ENCODE measurements around the gene MRPL12. TPM values are rescaled to one million over a fixed set of nuclear protein-coding genes. Genes with fewer than 3 reads are reported as not detected.
A peak's percentile ranks its signal among the peaks of the same experiment; 100 is the strongest.

Gene MRPL12
- total and polyA plus RNA-seq, 7 donors = 93.0 to 558 (median 175) TPM

- DNase-seq = no peak
- Histone ChIP-seq H3K9me3 (no peaks in the 10 kb centered on the region), H3K4me3 (no peak overlapping the region), H3K36me3 (ENCODE audit: insufficient read depth in 1 of 2, low read depth in 1 of 2) (peaks cover 4 to 46% of the 10 kb centered on the region in 2 donors), H3K27ac (no peak overlapping the region), H3K27me3 (ENCODE audit: insufficient read depth in 3 of 3, low read length in 2 of 3) (no peaks in the 10 kb centered on the region), H3K4me1 (peaks cover 30% of the 10 kb centered on the region)
- intact Hi-C loops (cut with DNase I) = no loop called here
- WGBS, 3 donors = 90 to 95% (median 92%) methylated on average over 17 of the region's 17 CpGs
- ATAC-seq = no peak
- TF ChIP-seq, protein P1, sequence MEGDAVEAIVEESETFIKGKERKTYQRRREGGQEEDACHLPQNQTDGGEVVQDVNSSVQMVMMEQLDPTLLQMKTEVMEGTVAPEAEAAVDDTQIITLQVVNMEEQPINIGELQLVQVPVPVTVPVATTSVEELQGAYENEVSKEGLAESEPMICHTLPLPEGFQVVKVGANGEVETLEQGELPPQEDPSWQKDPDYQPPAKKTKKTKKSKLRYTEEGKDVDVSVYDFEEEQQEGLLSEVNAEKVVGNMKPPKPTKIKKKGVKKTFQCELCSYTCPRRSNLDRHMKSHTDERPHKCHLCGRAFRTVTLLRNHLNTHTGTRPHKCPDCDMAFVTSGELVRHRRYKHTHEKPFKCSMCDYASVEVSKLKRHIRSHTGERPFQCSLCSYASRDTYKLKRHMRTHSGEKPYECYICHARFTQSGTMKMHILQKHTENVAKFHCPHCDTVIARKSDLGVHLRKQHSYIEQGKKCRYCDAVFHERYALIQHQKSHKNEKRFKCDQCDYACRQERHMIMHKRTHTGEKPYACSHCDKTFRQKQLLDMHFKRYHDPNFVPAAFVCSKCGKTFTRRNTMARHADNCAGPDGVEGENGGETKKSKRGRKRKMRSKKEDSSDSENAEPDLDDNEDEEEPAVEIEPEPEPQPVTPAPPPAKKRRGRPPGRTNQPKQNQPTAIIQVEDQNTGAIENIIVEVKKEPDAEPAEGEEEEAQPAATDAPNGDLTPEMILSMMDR (IDR thresholded peaks at IDR 0.05) = no peak
Measured at GRCh38 chr17:81706232-81706611, 3.1 kb downstream of the MRPL12 start.

DNA sequence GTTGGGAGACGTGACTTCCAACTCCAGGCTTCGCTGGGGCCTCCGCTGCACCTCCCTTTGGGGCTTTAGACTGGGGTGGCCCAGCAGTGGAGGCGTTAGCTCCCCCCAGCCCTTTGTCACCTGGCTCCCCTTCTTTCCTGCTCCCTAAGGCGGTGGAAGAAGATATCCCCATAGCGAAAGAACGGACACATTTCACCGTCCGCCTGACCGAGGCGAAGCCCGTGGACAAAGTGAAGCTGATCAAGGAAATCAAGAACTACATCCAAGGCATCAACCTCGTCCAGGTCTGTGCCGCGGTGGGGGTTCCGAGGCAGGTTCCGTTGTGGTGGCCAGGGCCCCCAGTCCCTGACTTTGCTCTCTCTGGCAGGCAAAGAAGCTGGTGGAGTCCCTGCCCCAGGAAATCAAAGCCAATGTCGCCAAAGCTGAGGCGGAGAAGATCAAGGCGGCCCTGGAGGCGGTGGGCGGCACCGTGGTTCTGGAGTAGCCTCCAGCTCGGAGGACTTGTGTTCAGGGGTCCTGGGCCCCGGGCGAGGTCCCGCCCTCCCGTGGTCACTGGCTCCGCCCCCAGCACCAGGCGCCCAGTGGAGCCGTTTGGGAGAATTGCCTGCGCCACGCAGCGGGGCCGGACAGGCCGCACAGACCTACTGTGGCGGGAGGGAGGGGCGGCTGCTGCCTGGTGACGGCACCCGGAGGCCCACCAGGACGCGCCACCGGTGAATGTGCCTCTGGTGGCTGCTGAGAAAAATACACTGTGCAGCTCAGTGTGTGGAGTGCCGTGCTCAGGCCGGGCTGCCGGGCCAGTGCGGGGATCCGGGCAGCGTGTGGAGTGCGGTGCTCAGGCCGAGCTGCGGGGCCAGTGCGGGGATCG, 3.8 kb downstream of the MRPL12 start:
- DNase-seq = peak in 1 of 2 donors; percentile 12
- WGBS, 3 donors = 88 to 91% (median 89%) methylated on average over 49 to 54 of the region's 54 CpGs
- ATAC-seq = no peak

DNA sequence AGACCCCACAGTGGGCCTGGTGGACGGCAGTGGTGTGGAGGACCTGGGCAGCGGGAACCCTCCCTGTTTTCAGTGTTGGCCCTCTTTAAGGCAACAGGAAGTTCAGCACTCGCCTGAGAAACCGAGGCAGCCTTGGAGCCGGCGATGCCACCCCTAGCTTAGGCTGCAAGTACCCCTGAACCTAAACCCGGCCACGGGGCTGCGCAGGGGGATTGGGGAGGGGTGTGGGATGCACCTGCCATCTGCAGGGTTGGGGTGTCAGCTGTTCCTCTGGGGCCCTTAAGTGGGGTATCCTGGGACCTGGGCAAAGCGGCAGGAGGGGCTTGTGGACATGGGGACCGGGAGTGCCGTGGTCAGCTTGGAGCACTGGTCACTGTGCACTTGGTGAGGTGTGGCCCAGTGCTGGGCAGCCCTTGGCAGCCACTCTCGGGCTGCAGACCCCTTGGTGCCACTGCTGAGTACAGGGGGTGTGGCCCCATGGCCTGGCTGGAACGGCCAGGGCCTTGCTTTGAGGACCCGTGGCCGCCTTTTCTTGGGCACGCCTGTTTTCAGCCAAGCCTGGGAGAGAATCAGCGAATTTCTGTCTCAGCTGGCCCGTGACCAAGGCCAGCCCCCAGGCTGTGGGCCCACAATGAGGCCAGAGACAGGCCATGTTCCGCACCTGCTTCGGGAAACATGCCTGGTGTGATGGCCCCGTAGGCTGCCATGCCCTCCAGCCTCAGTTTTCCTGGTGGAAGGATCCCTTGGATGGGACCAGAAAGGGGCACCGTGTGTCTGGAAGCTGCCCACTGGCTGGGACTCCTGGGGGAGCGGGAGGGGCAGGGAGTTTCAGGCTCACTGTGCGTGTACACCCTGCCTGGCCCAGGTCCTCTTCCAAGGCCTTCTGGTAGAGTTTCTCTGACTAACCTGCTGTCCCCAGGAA, 4.8 kb downstream of the MRPL12 start:
- Histone ChIP-seq H3K27ac (no peak overlapping the region), H3K4me3 (no peak overlapping the region), H3K4me1 (peaks cover 25% of the 10 kb centered on the region), H3K36me3 (ENCODE audit: insufficient read depth in 1 of 2, low read depth in 1 of 2) (peaks cover 0 to 40% of the 10 kb centered on the region in 2 donors), H3K27me3 (ENCODE audit: insufficient read depth in 3 of 3, low read length in 2 of 3) (no peaks in the 10 kb centered on the region), H3K9me3 (no peaks in the 10 kb centered on the region)
- DNase-seq (peak in 1 of 2 donors; percentile 8), ATAC-seq (no peak)
- TF ChIP-seq, protein P1 (IDR thresholded peaks at IDR 0.05) = no peak
- WGBS, 3 donors = 65 to 73% (median 67%) methylated on average over 25 of the region's 25 CpGs
- intact Hi-C loops (cut with DNase I) = no loop called here

More for the DNA sequence above, 3.8 kb downstream of the MRPL12 start:
- peaks cover 0 to 40% of the 10 kb centered on the region in 2 donors for H3K36me3 ChIP-seq (ENCODE audit: insufficient read depth in 1 of 2, low read depth in 1 of 2)
- no peak overlapping the region for H3K27ac ChIP-seq
- TF ChIP-seq, protein P1 (IDR thresholded peaks at IDR 0.05) = no peak
- H3K27me3 ChIP-seq (ENCODE audit: insufficient read depth in 3 of 3, low read length in 2 of 3) = no peaks in the 10 kb centered on the region
- H3K9me3 ChIP-seq = no peaks in the 10 kb centered on the region
- peaks cover 25% of the 10 kb centered on the region for H3K4me1 ChIP-seq
- intact Hi-C loops (cut with DNase I) = no loop called here
- no peak overlapping the region for H3K4me3 ChIP-seq

DNA sequence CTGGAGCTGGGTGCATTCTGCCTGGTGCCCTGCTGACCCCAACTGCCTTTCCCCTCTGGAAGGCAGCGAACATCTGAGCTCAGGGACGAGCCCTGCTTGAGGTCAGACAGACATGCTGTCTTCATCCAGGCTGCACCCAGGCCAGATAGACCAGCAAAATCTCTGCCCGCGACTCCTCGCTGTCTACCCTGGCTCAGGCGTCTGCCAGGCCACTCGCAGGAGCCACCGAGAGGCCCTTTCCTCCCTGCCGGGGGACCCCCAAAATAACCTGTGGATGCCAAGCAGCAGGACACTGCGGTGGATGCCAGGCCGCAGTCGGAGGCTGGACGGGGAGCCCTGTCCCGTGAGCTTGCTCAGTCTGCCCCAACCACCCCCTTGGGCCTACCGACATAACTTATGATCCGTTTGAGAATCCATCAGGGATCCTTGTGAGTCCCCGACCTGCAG, 5.6 kb downstream of the MRPL12 start:
- no peaks in the 10 kb centered on the region for H3K27me3 ChIP-seq (ENCODE audit: insufficient read depth in 3 of 3, low read length in 2 of 3)
- ATAC-seq (no peak), DNase-seq (no peak)
- H3K27ac ChIP-seq = no peak overlapping the region
- WGBS, 3 donors = 64 to 78% (median 67%) methylated on average over 17 of the region's 17 CpGs
- H3K36me3 ChIP-seq (ENCODE audit: insufficient read depth in 1 of 2, low read depth in 1 of 2) = peaks cover 0 to 40% of the 10 kb centered on the region in 2 donors
- H3K4me3 ChIP-seq = no peak overlapping the region
- TF ChIP-seq, protein P1 (IDR thresholded peaks at IDR 0.05) = no peak
- intact Hi-C loops (cut with DNase I) = no loop called here
- H3K4me1 ChIP-seq = peaks cover 33% of the 10 kb centered on the region
- no peaks in the 10 kb centered on the region for H3K9me3 ChIP-seq

Measured in psoas muscle (tissue), 8 donors.